GM18508 (cell line): ENCODE measurements around the gene HGD.
"Not testable (repeated sequence)": the region's sequence is repeated elsewhere in the genome, so short reads cannot be mapped to it uniquely, and the experiment has no call there.

Experiments
- ATAC-seq: cut with Tn5 transposase; IDR thresholded peaks from one replicate; pipeline ENCODE4 v1.9.1; 2021; ENCODE audit warnings: moderate number of reproducible peaks; ENCODE audit not compliant: insufficient read depth, unreplicated experiment

HGD gene

GRCh38 chr3:120680193-120680894 lies 1.7 kb downstream of the HGD start:
- no peak for ATAC-seq

- no peak for ATAC-seq
Measured at GRCh38 chr3:120678984-120679383, 3.1 kb downstream of the HGD start.

- peak; percentile 94 for ATAC-seq
Measured at GRCh38 chr3:120678331-120678947, 3.6 kb downstream of the HGD start.

- not testable (repeated sequence) for ATAC-seq
Measured at GRCh38 chr3:120677193-120677592, 4.8 kb downstream of the HGD start.

GRCh38 chr3:120673116-120673515 lies 8.9 kb downstream of the HGD start:
- no peak for ATAC-seq

GRCh38 chr3:120670576-120670975 lies 11.5 kb downstream of the HGD start:
- no peak for ATAC-seq

- ATAC-seq, result no peak
Measured at GRCh38 chr3:120664926-120665325, 17.1 kb downstream of the HGD start.

GRCh38 chr3:120661945-120662344 lies 20.1 kb downstream of the HGD start:
- ATAC-seq, result no peak

- ATAC-seq, result no peak
Measured at GRCh38 chr3:120661106-120661905, 20.7 kb downstream of the HGD start.

GRCh38 chr3:120659834-120660233 lies 22.2 kb downstream of the HGD start:
- no peak for ATAC-seq

GRCh38 chr3:120659285-120659684 lies 22.8 kb downstream of the HGD start:
- no peak for ATAC-seq

GRCh38 chr3:120652896-120653545 lies 29.0 kb downstream of the HGD start:
- no peak for ATAC-seq

- ATAC-seq, result no peak
Measured at GRCh38 chr3:120652281-120652680, 29.8 kb downstream of the HGD start.

GRCh38 chr3:120650311-120650710 lies 31.7 kb downstream of the HGD start:
- no peak for ATAC-seq

- no peak for ATAC-seq
Measured at GRCh38 chr3:120649830-120650233, 32.2 kb downstream of the HGD start.

GRCh38 chr3:120648290-120648689 lies 33.7 kb downstream of the HGD start:
- ATAC-seq, result no peak

GRCh38 chr3:120646771-120647432 lies 35.1 kb downstream of the HGD start:
- ATAC-seq, result no peak

GRCh38 chr3:120645083-120645845 lies 36.8 kb downstream of the HGD start:
- ATAC-seq, result no peak

GRCh38 chr3:120642368-120642948 lies 39.6 kb downstream of the HGD start:
- no peak for ATAC-seq
